ENCODE results near the gene LYPD3.

- TF ChIP-seq CTCF (IDR thresholded peaks at IDR 0.05 in 4 of 5, conservative IDR thresholded peaks at IDR 0.05 in 1 of 5) (no peak), POLR2A (IDR thresholded peaks at IDR 0.05) (no peak)
These were observed 15.2 kb upstream of the LYPD3 start for GRCh38 chr19:43480574-43480973.
